A673 (cell line): Measurements from ENCODE around the gene MAGI1. TPM values are rescaled to one million over a fixed set of nuclear protein-coding genes. Genes with fewer than 3 reads are reported as not detected.

Source experiments
- BruUV-seq: library from RNA; stranded (reverse); fragments of 400-500 nt; replicated peaks from 2 replicates; lab custom pipeline; 2021; lab: Mats Ljungman, UMichigan
- CTCF ChIA-PET: fragments of 300-600 bp; sonication (Branson Sonifier 250); formaldehyde crosslinking; loops from one replicate; lab custom pipeline; 2022; ENCODE audit warnings: antibody characterized with exemption; lab: Charles Lee
- POLR2A ChIA-PET: fragments of 300-600 bp; sonication (Branson Sonifier 250); formaldehyde crosslinking; loops from one replicate; lab custom pipeline; 2022; ENCODE audit warnings: antibody characterized with exemption; ENCODE audit not compliant: low non-redundant PET; lab: Charles Lee
- DNase-seq: peaks from one replicate; pipeline ENCODE4 v3.0.0-alpha.2; 2015; ENCODE audit warnings: low spot score
- H3K27ac ChIP-seq: fragments of 200-600 bp; sonication (generic); 2 replicates; pipeline ENCODE4 v1.5.1; 2016; ENCODE audit warnings: mixed run types, low read depth, mild to moderate bottlenecking, mixed read lengths, antibody characterized with exemption, low read length; ENCODE audit not compliant: poor library complexity, severe bottlenecking
- H3K27me3 ChIP-seq: fragments of 200-600 bp; sonication (generic); replicated peaks from 2 replicates; pipeline ENCODE4 v1.6.1; 2017; ENCODE audit warnings: mixed run types, low read depth, mild to moderate bottlenecking, mixed read lengths, antibody characterized with exemption, low read length; ENCODE audit not compliant: insufficient read depth, poor library complexity
- H3K36me3 ChIP-seq: fragments of 200-600 bp; sonication (generic); 2 replicates; pipeline ENCODE4 v1.6.1; 2016; ENCODE audit warnings: mixed run types, mild to moderate bottlenecking, mixed read lengths, antibody characterized with exemption, low read length; ENCODE audit not compliant: insufficient read depth, poor library complexity, severe bottlenecking
- H3K4me1 ChIP-seq: fragments of 200-600 bp; sonication (generic); 2 replicates; pipeline ENCODE4 v1.6.1; 2017; ENCODE audit warnings: mixed run types, mild to moderate bottlenecking, mixed read lengths, antibody characterized with exemption, low read length; ENCODE audit not compliant: insufficient read depth, poor library complexity, severe bottlenecking
- H3K4me3 ChIP-seq: fragments of 200-600 bp; sonication (generic); 2 replicates; pipeline ENCODE4 v1.5.1; 2016; ENCODE audit warnings: low read depth, mixed run types, mild to moderate bottlenecking, mixed read lengths, low read length; ENCODE audit not compliant: poor library complexity, severe bottlenecking
- H3K9me3 ChIP-seq: fragments of 200-600 bp; sonication (generic); 2 replicates; pipeline ENCODE4 v1.6.1; 2016; ENCODE audit warnings: mixed run types, low read depth, mild to moderate bottlenecking, mixed read lengths, antibody characterized with exemption, low read length; ENCODE audit not compliant: poor library complexity, severe bottlenecking
- EZH2 ChIP-seq: fragments of 200-600 bp; sonication (generic); IDR thresholded peaks from 2 replicates; pipeline ENCODE4 v1.6.1; 2017; ENCODE audit warnings: borderline replicate concordance, low read depth, mild to moderate bottlenecking, mixed read lengths, antibody characterized with exemption, low read length; ENCODE audit not compliant: poor library complexity, severe bottlenecking
- intact Hi-C: fragments of 100-400 bp; cut with micrococcal nuclease; formaldehyde crosslinking; loops from one replicate; pipeline ENCODE4 v1.10.0; 2022; ENCODE audit not compliant: unreplicated experiment
- total RNA-seq: library from RNA; stranded (reverse); gene quantifications from 2 replicates; pipeline ENCODE4 v1.2.3, GENCODE V29; 2021
- TF ChIP-seq, protein P1 (sequence below): fragments of 300-800, 200-600 bp; sonication (generic); conservative IDR thresholded peaks from 2 replicates; pipeline ENCODE4 v1.5.1; 2017; ENCODE audit warnings: low read depth, mild to moderate bottlenecking, antibody characterized with exemption, low read length, moderate library complexity, mixed read lengths

The MAGI1 gene
- total RNA-seq, 1 experiment from 2014 or later: 30.5 TPM

DNA sequence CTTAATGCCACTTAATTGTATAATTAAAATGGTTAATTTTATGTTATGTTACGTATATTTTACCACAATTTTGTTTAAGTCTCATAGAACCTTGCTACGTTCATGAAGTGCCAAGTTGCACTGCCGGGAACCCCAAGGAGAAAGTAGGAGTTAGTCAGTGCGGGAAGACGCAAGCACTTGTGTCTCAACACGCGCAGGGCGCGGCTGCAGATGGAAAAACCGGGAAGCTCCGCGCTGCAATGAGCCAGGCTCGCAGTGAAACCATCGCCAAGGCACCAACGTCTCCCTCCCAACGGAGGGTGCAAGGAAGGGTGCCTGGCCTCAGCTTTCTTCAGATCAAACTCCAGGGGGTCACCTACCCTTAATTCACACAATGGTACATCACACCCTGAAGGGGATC is 21.6 kb downstream of the MAGI1 start:
- Histone ChIP-seq H3K9me3 (no peaks in the 10 kb centered on the region), H3K36me3 (no peaks in the 10 kb centered on the region), H3K27me3 (no peaks in the 10 kb centered on the region), H3K27ac (no peak overlapping the region), H3K4me1 (no peaks in the 10 kb centered on the region), H3K4me3 (no peak overlapping the region)
- POLR2A ChIA-PET: no interaction called here
- CTCF ChIA-PET: no interaction called here
- TF ChIP-seq, protein P1, sequence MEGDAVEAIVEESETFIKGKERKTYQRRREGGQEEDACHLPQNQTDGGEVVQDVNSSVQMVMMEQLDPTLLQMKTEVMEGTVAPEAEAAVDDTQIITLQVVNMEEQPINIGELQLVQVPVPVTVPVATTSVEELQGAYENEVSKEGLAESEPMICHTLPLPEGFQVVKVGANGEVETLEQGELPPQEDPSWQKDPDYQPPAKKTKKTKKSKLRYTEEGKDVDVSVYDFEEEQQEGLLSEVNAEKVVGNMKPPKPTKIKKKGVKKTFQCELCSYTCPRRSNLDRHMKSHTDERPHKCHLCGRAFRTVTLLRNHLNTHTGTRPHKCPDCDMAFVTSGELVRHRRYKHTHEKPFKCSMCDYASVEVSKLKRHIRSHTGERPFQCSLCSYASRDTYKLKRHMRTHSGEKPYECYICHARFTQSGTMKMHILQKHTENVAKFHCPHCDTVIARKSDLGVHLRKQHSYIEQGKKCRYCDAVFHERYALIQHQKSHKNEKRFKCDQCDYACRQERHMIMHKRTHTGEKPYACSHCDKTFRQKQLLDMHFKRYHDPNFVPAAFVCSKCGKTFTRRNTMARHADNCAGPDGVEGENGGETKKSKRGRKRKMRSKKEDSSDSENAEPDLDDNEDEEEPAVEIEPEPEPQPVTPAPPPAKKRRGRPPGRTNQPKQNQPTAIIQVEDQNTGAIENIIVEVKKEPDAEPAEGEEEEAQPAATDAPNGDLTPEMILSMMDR: no peak
- no peak for TF ChIP-seq EZH2
- DNase-seq: no peak
- intact Hi-C loops: no loop called here
- no TSS peak for BruUV-seq

DNA sequence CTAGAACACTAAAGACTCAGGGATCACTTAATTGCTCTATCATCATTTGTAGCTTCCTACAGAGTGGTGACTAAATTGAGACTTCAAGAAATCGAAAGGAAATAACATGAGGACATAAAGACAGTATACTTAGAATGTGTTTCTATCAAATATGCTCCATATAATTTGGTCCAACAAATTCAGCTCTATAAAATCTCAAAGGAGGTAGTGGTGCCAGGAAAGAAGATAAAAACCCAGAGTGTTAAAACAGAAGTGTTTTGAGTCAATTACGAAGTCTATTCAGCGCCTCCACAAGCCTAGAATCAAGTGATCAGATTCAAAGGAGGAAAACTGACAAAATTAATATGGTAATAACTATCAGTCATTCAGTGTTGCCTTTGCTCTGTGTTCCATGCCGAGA is 22.9 kb downstream of the MAGI1 start:
- Histone ChIP-seq H3K9me3 (no peaks in the 10 kb centered on the region), H3K27me3 (no peaks in the 10 kb centered on the region), H3K27ac (no peak overlapping the region), H3K36me3 (no peaks in the 10 kb centered on the region), H3K4me1 (no peaks in the 10 kb centered on the region), H3K4me3 (peak overlapping the region; percentile 19)
- DNase-seq: peak; percentile 32
- intact Hi-C loops: no loop called here
- POLR2A ChIA-PET: no interaction called here
- CTCF ChIA-PET: no interaction called here
- BruUV-seq: no TSS peak
- TF ChIP-seq EZH2: no peak
- TF ChIP-seq, protein P1: no peak

DNA sequence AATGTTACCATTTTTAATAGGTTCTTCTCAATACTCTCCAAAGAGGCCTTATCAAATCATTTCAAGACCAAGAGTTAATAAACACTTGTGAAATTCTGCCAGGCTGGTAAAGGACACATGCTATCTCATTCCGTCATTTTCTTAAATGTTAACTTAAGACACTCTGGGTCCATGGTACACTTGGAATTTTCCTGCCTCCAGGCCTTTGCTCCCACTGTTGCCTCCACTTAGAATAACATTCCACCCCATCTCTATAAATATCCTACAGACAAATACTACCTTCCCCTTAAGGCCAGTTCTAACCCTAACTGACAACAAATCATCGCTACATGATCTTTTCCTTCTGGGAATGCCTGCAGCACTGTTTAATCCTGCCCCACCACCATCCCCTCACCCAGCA is 24.1 kb downstream of the MAGI1 start:
- Histone ChIP-seq H3K9me3 (no peaks in the 10 kb centered on the region), H3K4me3 (no peak overlapping the region), H3K27me3 (no peaks in the 10 kb centered on the region), H3K4me1 (no peaks in the 10 kb centered on the region), H3K36me3 (no peaks in the 10 kb centered on the region), H3K27ac (no peak overlapping the region)
- BruUV-seq: no TSS peak
- TF ChIP-seq, protein P1: no peak
- TF ChIP-seq EZH2: no peak
- no peak for DNase-seq
- ChIA-PET POLR2A (no interaction called here), CTCF (no interaction called here)
- intact Hi-C loops: no loop called here
